ENCODE results near the gene ALX4.

The ALX4 gene

DNA sequence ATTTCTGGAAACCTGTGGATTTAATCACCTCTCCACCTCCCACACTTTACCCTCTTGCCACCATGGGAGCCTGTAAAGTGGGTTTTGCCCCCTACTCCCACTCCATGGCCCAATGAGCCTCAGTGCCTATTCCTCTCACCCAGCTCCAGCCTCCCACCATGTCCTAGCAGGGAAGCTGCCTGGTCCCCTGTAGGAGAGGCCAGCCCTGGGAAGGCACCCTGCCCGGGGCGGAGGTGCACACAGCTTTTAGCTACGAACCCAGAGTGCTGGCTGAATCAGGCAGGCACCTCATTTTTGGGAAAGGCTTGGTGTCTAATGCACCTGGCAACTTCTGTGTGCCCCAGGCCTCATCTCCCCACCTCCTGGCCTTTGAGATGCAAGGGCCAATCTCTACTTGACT, 35.8 kb upstream of the ALX4 start:
- H3K4me1 ChIP-seq (ENCODE audit: control insufficient read depth, insufficient read depth, low read length), result no peaks in the 10 kb centered on the region
- no peak overlapping the region for H3K9ac ChIP-seq (ENCODE audit: low read depth, low read length)
- no peaks in the 10 kb centered on the region for H3K36me3 ChIP-seq (ENCODE audit: control insufficient read depth, insufficient read depth, low read length)
- no peaks in the 10 kb centered on the region for H3K9me3 ChIP-seq (ENCODE audit: control insufficient read depth, insufficient read depth, low read length)
- H3K4me3 ChIP-seq (ENCODE audit: low read depth, low read length), result no peak overlapping the region
- peaks cover 2% of the 10 kb centered on the region for H3K27me3 ChIP-seq (ENCODE audit: control insufficient read depth, insufficient read depth, low read length)

DNA sequence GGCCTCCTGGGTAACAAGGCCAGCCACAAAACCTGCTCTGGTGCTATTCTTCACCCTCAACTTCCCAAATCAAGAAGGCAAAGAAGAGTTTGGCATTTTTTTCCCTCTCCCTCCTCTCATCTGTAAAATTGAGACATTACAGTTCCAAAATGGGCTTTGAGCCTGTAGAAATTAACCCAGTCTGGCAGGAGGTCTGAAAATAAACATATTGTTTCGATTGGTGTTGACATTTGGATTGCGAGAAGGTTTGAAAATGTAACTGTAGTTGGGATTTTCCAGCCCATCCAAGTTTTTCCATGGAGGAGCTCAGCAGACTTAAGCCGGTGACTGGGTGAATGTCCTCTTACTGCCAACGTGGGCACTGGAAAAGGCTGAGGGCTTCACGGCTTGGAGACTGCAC, 35.0 kb upstream of the ALX4 start:
- H3K4me3 ChIP-seq (ENCODE audit: low read depth, low read length), result no peak overlapping the region
- H3K27me3 ChIP-seq (ENCODE audit: control insufficient read depth, insufficient read depth, low read length), result peaks cover 2% of the 10 kb centered on the region
- no peak overlapping the region for H3K9ac ChIP-seq (ENCODE audit: low read depth, low read length)
- H3K36me3 ChIP-seq (ENCODE audit: control insufficient read depth, insufficient read depth, low read length), result no peaks in the 10 kb centered on the region
- H3K4me1 ChIP-seq (ENCODE audit: control insufficient read depth, insufficient read depth, low read length), result no peaks in the 10 kb centered on the region
- H3K9me3 ChIP-seq (ENCODE audit: control insufficient read depth, insufficient read depth, low read length), result no peaks in the 10 kb centered on the region

DNA sequence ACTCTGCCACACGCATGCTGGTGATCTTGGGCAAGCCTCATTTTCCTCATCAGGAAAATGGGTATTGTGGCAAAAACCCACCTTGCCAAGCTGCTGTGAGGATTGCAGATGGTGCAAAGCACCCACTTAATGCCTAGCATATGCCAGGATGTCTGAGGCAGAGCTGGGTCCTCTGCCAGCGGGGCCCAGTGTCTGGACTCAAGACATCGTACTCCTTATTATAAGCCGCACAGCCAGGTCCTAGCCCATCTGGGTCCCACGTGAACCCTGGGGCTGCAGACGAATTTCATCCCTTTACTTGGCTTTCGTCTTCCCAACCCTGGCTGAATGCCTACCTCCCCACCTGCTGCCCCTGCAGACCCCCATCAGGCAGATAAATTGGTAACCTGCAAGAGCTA, 34.5 kb upstream of the ALX4 start:
- no peaks in the 10 kb centered on the region for H3K36me3 ChIP-seq (ENCODE audit: control insufficient read depth, insufficient read depth, low read length)
- H3K9ac ChIP-seq (ENCODE audit: low read depth, low read length), result no peak overlapping the region
- no peak overlapping the region for H3K4me3 ChIP-seq (ENCODE audit: low read depth, low read length)
- peaks cover 2% of the 10 kb centered on the region for H3K27me3 ChIP-seq (ENCODE audit: control insufficient read depth, insufficient read depth, low read length)
- H3K4me1 ChIP-seq (ENCODE audit: control insufficient read depth, insufficient read depth, low read length), result no peaks in the 10 kb centered on the region
- no peaks in the 10 kb centered on the region for H3K9me3 ChIP-seq (ENCODE audit: control insufficient read depth, insufficient read depth, low read length)

DNA sequence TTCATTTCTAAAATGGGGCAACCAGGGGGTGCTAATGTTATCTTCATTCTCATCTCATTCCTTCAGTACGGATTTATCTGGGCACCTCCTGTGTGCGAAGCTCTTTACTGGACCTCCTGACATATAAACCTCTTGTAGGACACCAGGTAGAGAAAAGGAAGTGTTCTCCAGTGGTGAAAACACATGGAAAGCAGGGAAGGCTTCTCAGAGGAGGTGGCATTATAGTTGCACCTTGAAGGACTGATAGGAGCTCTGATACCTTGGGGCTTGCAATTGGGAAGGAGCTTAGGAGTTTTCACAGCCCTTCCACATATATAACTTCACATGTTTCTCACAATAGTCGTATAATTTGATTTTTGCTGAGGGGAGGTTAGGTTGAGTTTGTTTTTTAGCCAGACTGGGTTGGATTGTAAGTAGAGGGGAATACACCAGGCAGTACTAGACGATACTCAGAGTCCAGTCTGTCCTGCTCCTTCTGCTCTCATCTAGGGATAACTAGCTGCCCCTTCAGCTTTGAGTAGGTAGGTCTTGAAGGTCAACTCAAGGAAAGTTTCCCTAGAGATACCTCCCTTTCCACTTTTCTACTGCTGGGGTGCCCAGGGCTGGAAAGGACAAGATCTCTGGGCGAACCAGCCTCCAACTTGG, 34.0 kb upstream of the ALX4 start:
- Histone ChIP-seq H3K4me3 (ENCODE audit: low read depth, low read length) (no peak overlapping the region), H3K27me3 (ENCODE audit: control insufficient read depth, insufficient read depth, low read length) (peaks cover 2% of the 10 kb centered on the region), H3K36me3 (ENCODE audit: control insufficient read depth, insufficient read depth, low read length) (no peaks in the 10 kb centered on the region), H3K9me3 (ENCODE audit: control insufficient read depth, insufficient read depth, low read length) (no peaks in the 10 kb centered on the region), H3K9ac (ENCODE audit: low read depth, low read length) (no peak overlapping the region), H3K4me1 (ENCODE audit: control insufficient read depth, insufficient read depth, low read length) (no peaks in the 10 kb centered on the region)

DNA sequence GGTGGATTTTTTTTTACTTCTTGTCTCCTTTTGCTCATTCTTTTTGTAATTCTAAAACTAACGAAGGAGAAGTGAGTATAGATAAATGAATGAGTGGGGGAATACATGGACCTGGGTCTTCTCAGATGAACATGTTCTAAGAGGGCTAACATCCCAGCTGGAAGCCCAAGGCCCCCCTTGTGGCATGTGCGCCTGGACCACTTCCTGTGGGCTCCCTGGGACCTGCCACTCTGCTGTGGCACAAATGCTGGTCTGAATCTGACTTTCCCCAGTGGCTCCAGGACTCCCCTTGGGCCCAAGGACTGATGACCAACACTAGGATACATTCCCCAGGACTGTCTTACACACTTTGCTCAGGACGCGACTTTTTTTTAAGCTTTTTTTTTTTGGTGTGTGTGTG, 32.7 kb upstream of the ALX4 start:
- Histone ChIP-seq H3K36me3 (ENCODE audit: control insufficient read depth, insufficient read depth, low read length) (no peaks in the 10 kb centered on the region), H3K4me3 (ENCODE audit: low read depth, low read length) (no peak overlapping the region), H3K9me3 (ENCODE audit: control insufficient read depth, insufficient read depth, low read length) (no peaks in the 10 kb centered on the region), H3K9ac (ENCODE audit: low read depth, low read length) (no peak overlapping the region), H3K27me3 (ENCODE audit: control insufficient read depth, insufficient read depth, low read length) (peaks cover 13% of the 10 kb centered on the region), H3K4me1 (ENCODE audit: control insufficient read depth, insufficient read depth, low read length) (no peaks in the 10 kb centered on the region)

DNA sequence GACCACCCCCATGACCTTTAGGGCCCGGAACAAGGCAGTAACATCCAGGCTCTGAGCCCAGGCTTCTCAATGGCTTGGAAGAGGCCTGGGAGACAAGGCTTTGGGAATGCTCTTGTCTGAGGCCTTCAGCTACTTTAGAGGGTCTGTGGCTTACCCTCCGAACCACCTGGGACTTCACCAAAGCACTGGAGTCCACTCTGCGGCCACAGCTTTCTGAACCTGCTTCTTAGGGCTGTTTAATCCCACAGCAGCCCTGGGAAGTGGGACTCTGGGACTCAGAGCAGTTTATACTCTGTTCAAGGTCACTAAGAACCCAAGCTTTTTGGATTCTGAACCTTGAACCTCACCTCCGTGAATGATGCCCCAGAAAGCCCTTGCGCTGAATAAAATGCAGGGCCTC, 30.7 kb upstream of the ALX4 start:
- Histone ChIP-seq H3K4me3 (ENCODE audit: low read depth, low read length) (no peak overlapping the region), H3K9ac (ENCODE audit: low read depth, low read length) (no peak overlapping the region), H3K27me3 (ENCODE audit: control insufficient read depth, insufficient read depth, low read length) (peaks cover 33% of the 10 kb centered on the region), H3K4me1 (ENCODE audit: control insufficient read depth, insufficient read depth, low read length) (no peaks in the 10 kb centered on the region), H3K36me3 (ENCODE audit: control insufficient read depth, insufficient read depth, low read length) (no peaks in the 10 kb centered on the region), H3K9me3 (ENCODE audit: control insufficient read depth, insufficient read depth, low read length) (no peaks in the 10 kb centered on the region)

DNA sequence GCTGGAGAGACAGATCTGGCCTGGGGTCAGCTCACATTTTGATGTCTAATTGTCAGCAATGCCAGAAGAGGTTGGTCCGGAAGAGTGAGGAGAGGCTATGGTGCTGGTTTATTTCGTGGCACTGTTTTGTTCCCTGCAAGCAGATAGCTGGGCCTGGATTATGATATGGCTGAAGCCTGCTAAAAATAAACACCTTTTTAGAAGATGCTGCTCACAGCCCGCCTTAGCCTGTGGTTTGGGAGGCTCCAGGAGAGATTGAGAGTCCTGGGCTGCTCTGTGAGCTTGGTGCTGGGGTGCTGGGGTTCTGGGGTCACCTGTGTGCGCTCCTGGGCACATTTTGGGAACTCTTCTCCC, 29.6 kb upstream of the ALX4 start:
- H3K9ac ChIP-seq (ENCODE audit: low read depth, low read length), result no peak overlapping the region
- no peaks in the 10 kb centered on the region for H3K36me3 ChIP-seq (ENCODE audit: control insufficient read depth, insufficient read depth, low read length)
- no peak overlapping the region for H3K4me3 ChIP-seq (ENCODE audit: low read depth, low read length)
- no peaks in the 10 kb centered on the region for H3K9me3 ChIP-seq (ENCODE audit: control insufficient read depth, insufficient read depth, low read length)
- peaks cover 41% of the 10 kb centered on the region for H3K27me3 ChIP-seq (ENCODE audit: control insufficient read depth, insufficient read depth, low read length)
- H3K4me1 ChIP-seq (ENCODE audit: control insufficient read depth, insufficient read depth, low read length), result peaks cover 4% of the 10 kb centered on the region

DNA sequence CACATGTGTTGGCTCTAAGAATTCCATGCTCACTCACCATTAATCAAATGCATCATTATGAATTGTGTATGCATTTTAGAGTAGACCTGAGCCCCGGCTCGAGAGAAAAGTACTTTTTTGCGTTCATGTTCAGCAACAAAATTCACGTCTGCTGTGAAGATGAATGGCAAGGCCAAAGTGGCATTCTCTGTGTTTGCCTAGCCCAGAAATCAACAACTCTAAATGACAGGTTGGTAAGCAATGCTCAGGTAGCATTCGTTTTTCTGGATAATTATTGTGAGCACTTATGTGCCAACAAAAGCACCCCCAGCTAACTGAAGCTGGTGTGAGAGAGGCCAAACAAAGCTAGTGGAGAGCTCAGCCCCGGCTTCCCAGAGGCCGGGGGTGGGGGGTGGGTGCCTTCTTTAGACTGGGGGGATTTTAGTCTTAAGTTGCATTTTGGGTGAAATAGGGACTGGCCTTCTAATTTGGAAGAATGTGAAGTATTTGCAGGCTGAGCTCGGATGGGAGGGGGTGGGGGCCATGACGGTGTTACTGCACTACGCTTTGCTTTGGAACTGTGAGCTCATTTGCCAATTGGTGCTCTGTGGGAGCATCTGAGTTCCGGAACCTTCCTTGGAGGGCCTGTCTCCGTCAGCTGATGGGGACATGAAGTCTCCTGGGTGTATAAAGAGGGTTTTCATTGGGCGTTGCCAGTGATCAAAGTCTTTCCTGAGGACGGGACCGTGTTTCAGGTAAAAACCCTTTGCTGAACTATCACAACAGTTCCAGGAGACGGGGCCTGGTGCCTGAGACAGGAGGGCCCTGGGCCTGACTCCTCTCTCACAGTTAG, 29.0 kb upstream of the ALX4 start:
- H3K9me3 ChIP-seq (ENCODE audit: control insufficient read depth, insufficient read depth, low read length), result no peaks in the 10 kb centered on the region
- peaks cover 9% of the 10 kb centered on the region for H3K4me1 ChIP-seq (ENCODE audit: control insufficient read depth, insufficient read depth, low read length)
- no peak overlapping the region for H3K9ac ChIP-seq (ENCODE audit: low read depth, low read length)
- H3K36me3 ChIP-seq (ENCODE audit: control insufficient read depth, insufficient read depth, low read length), result no peaks in the 10 kb centered on the region
- H3K4me3 ChIP-seq (ENCODE audit: low read depth, low read length), result no peak overlapping the region
- peaks cover 47% of the 10 kb centered on the region for H3K27me3 ChIP-seq (ENCODE audit: control insufficient read depth, insufficient read depth, low read length)

DNA sequence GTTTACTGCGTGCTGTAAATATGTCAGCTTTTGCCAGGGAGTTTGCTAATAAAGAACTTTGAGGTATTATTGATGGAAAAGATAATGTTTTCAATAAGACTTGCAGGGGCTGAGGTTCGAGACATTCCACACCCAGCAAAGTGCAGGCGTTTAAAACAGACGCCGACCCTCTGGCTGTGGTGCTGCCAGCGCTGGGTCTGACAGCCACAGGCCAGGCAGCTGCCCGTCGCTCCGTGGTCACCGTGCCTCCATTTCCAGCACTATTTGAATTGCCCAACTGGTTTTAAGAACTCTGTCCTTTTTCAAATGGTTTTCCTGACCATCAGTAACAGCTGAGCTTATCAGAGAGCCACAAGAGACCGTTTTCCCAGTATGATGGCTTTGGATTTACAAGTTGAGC, 28.1 kb upstream of the ALX4 start:
- Histone ChIP-seq H3K4me1 (ENCODE audit: control insufficient read depth, insufficient read depth, low read length) (peaks cover 9% of the 10 kb centered on the region), H3K36me3 (ENCODE audit: control insufficient read depth, insufficient read depth, low read length) (no peaks in the 10 kb centered on the region), H3K9ac (ENCODE audit: low read depth, low read length) (no peak overlapping the region), H3K4me3 (ENCODE audit: low read depth, low read length) (no peak overlapping the region), H3K9me3 (ENCODE audit: control insufficient read depth, insufficient read depth, low read length) (no peaks in the 10 kb centered on the region), H3K27me3 (ENCODE audit: control insufficient read depth, insufficient read depth, low read length) (peaks cover 55% of the 10 kb centered on the region)

DNA sequence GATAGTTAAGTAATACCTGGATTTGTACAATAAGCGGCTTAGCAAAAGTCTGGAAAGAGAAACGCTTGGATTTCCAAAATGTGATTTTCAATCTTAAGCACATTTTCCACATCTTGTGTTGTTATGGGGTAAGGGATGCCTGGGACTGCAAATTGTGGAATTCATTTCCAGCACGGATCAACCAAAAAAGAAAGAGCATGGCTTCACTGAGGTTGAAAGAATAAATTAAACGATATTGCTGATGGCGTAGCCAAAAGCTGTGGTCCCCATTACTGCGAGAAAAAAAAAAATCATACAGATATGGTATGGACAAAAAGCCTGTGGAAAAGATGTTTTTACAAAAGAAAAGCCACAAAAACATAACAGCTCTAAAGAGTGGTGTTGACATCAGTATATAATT, 26.0 kb upstream of the ALX4 start:
- H3K9ac ChIP-seq (ENCODE audit: low read depth, low read length), result no peak overlapping the region
- peaks cover 68% of the 10 kb centered on the region for H3K27me3 ChIP-seq (ENCODE audit: control insufficient read depth, insufficient read depth, low read length)

DNA sequence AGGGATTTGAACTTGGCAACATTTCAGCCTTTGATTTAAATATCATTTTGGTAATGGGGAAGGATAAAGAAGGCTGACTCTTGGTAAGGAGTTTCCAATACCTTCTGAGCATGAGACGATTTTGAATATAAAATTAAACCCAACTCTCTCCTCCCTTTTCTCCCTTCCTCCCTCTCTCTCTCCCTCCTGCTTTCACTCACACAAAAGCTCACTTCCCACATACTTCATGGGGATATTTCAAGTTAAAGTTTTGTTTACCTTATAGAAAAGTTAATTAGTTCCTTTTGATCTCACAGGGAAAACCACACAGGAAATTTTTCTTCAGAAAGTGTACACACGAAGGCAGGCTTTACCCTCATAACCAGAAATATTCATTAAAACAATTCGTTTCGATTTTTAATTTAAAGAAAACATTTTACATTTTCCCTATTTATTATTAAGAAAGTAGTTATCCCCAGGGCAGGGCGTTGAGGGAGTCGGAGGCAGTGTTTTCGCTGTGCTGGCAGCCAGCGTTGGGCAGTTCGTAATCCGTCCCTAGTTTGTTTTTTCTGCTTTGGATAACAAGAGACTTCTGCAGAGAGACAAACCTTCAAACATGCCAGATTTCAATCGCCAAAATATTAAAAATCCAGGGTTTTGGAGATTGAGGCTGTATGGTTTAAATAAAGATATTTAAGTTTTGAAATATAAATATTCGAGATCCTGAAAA, 25.3 kb upstream of the ALX4 start:
- H3K27me3 ChIP-seq (ENCODE audit: control insufficient read depth, insufficient read depth, low read length), result peaks cover 73% of the 10 kb centered on the region
- no peaks in the 10 kb centered on the region for H3K36me3 ChIP-seq (ENCODE audit: control insufficient read depth, insufficient read depth, low read length)
- H3K4me3 ChIP-seq (ENCODE audit: low read depth, low read length), result no peak overlapping the region

More for the DNA sequence above, 26.0 kb upstream of the ALX4 start:
- Histone ChIP-seq H3K9me3 (ENCODE audit: control insufficient read depth, insufficient read depth, low read length) (no peaks in the 10 kb centered on the region), H3K4me1 (ENCODE audit: control insufficient read depth, insufficient read depth, low read length) (peaks cover 9% of the 10 kb centered on the region), H3K36me3 (ENCODE audit: control insufficient read depth, insufficient read depth, low read length) (no peaks in the 10 kb centered on the region), H3K4me3 (ENCODE audit: low read depth, low read length) (no peak overlapping the region)

More for the DNA sequence above, 25.3 kb upstream of the ALX4 start:
- Histone ChIP-seq H3K9me3 (ENCODE audit: control insufficient read depth, insufficient read depth, low read length) (no peaks in the 10 kb centered on the region), H3K4me1 (ENCODE audit: control insufficient read depth, insufficient read depth, low read length) (peaks cover 9% of the 10 kb centered on the region), H3K9ac (ENCODE audit: low read depth, low read length) (no peak overlapping the region)

Data from iPS-15b (cell line).